Tibial nerve (tissue), 4 donors: ENCODE measurements around the gene SETD3. TPM values are rescaled to one million over a fixed set of nuclear protein-coding genes. Genes with fewer than 3 reads are reported as not detected.

Experiments used
- DNase-seq, 2 donors: peaks; one replicate each; pipeline ENCODE4 v3.0.0-alpha.2; 2019; ENCODE audit warnings: low spot score in 2 of 2
- H3K27ac ChIP-seq, 4 donors: fragments of 200-600 bp; sonication (generic) in 3 of 4; one replicate each; pipeline ENCODE4 v1.5.1; 2017 to 2019; ENCODE audit warnings: mild to moderate bottlenecking in 1 of 4
- H3K27me3 ChIP-seq, 2 donors: fragments of 200-600 bp; sonication (generic) in 1 of 2; one replicate each; pipeline versions ENCODE4 v1.5.1 to v1.6.0; 2017 to 2019
- H3K36me3 ChIP-seq, 3 donors: fragments of 200-600 bp; sonication (generic); one replicate each; pipeline ENCODE4 v1.5.1; 2018 to 2019
- H3K4me1 ChIP-seq, 4 donors: fragments of 200-600 bp; sonication (generic) in 3 of 4; one replicate each; pipeline ENCODE4 v1.5.1; 2017 to 2019
- H3K4me3 ChIP-seq, 4 donors: fragments of 200-600 bp; sonication (generic) in 3 of 4; one replicate each; pipeline ENCODE4 v1.5.1; 2017 to 2019; ENCODE audit warnings: mild to moderate bottlenecking in 1 of 4, moderate library complexity in 1 of 4
- H3K9me3 ChIP-seq, 4 donors: fragments of 200-600 bp; sonication (generic) in 3 of 4; one replicate each; pipeline ENCODE4 v1.5.1; 2017 to 2019
- CTCF ChIP-seq, 5 experiments: fragments of 200-600 bp in 3 of 5; fragments of 450-650 bp in 2 of 5; sonication (generic) in 3 of 5; IDR thresholded peaks; one replicate each; pipeline ENCODE4 v1.5.1; 2016 to 2019; ENCODE audit warnings: antibody characterized with exemption in 5 of 5, mild to moderate bottlenecking in 3 of 5, moderate library complexity in 2 of 5
- EP300 ChIP-seq, 2 donors: sonication (generic); formaldehyde crosslinking; IDR thresholded peaks; one replicate each; pipeline ENCODE4 v1.6.1; 2017; ENCODE audit warnings: antibody characterized with exemption in 2 of 2, mild to moderate bottlenecking in 1 of 2
- POLR2A ChIP-seq, 2 donors: fragments of 450-650 bp; IDR thresholded peaks; one replicate each; pipeline ENCODE4 v1.6.1; 2017; ENCODE audit warnings: antibody characterized with exemption in 2 of 2, mild to moderate bottlenecking in 2 of 2, moderate library complexity in 2 of 2
- WGBS, 2 donors: methylation state at CpG; one replicate each; pipeline ENCODE4 v1.1.5; 2018; 5-methylcytosine and 5-hydroxymethylcytosine counted together
- total RNA-seq, 4 donors: library from RNA; depleted of rRNA; stranded (reverse); fragments of >200 nt; gene quantifications; one replicate each; pipeline ENCODE4 v1.1.0, GENCODE V29; 2016

The SETD3 gene
- total RNA-seq, 4 donors from 2014 or later: 63.3 to 118 (median 80.6) TPM

DNA sequence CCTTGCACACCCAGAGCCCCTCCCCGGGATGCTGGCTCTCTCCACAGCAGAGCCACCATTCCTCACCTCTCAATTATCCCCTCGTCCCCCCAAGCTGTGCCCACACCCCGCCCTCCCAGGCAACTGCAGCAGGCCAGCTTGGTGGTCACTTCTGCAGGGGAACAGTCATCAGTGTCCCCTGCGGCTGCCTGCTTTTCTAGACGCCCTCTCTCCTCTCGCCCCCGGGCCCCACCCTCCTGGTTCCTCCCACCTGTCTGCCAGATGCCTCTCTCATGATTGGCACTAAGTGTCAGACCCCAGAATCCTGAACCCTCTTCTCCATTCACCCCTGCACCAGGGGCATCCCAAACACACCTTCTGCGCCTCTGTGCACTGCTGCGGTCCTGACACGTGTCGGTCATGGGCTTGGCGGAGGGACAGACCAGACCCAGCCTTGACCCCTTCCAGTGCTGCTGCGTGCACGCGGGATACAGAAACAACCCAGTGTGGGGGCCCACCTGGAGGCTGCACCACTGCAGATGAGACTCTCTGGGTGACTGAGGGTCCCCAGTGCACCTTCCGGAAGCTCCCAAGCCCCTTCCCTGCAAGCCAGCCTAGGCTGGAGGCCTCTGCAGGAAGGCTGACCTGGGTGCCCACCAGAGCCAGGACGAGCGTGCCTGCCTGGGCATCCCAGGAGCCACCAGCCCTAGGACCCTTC, 99.5 kb downstream of the SETD3 start:
- H3K27me3 ChIP-seq: peaks cover 0 to 24% of the 10 kb centered on the region in 2 donors
- WGBS, 2 donors: 68% methylated on average over 18 of the region's 18 CpGs

DNA sequence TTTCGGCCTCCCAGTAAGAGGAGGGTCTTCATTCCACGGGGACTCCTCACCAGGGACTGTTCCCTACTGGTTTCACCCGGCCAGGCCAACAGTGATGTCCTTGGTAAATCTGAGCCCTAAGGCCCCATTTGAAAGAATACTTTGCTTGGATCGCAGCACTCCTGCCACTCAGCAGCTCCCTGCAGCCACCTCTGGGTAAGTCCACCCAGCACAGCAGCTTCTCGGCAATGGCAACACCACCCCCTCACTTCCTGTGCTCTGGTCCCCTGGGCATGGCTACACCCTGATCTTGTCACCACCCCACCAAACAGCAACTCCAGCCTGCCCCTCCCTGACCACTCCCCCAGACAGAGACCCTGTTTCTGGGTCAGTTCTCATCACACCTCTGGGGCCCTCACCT, 100.3 kb downstream of the SETD3 start:
- no peak for TF ChIP-seq EP300 (IDR thresholded peaks at IDR 0.05)
- no peak for TF ChIP-seq CTCF (IDR thresholded peaks at IDR 0.05)
- TF ChIP-seq POLR2A (IDR thresholded peaks at IDR 0.05): no peak
- H3K27ac ChIP-seq: no peak overlapping the region
- H3K4me1 ChIP-seq: no peaks in the 10 kb centered on the region
- 45 to 47% methylated on average over 5 of the region's 5 CpGs for WGBS, 2 donors
- H3K4me3 ChIP-seq: no peak overlapping the region
- H3K27me3 ChIP-seq: peaks cover 0 to 19% of the 10 kb centered on the region in 2 donors
- peaks cover 0 to 10% (median 0%) of the 10 kb centered on the region in 4 donors for H3K9me3 ChIP-seq
- no peak for DNase-seq
- no peaks in the 10 kb centered on the region for H3K36me3 ChIP-seq

More for the DNA sequence above, 99.5 kb downstream of the SETD3 start:
- H3K4me1 ChIP-seq: no peaks in the 10 kb centered on the region
- TF ChIP-seq POLR2A (IDR thresholded peaks at IDR 0.05) (no peak), EP300 (IDR thresholded peaks at IDR 0.05) (no peak), CTCF (IDR thresholded peaks at IDR 0.05) (no peak)
- DNase-seq: no peak
- H3K27ac ChIP-seq: no peak overlapping the region
- H3K4me3 ChIP-seq: no peak overlapping the region
- peaks cover 0 to 11% (median 0%) of the 10 kb centered on the region in 4 donors for H3K9me3 ChIP-seq
- H3K36me3 ChIP-seq: no peaks in the 10 kb centered on the region

- WGBS, 2 donors: 52 to 53% methylated on average over 9 of the region's 9 CpGs
- Histone ChIP-seq H3K4me3 (no peak overlapping the region), H3K27ac (no peak overlapping the region), H3K27me3 (peaks cover 0 to 18% of the 10 kb centered on the region in 2 donors), H3K4me1 (no peaks in the 10 kb centered on the region), H3K9me3 (no peaks in the 10 kb centered on the region), H3K36me3 (no peaks in the 10 kb centered on the region)
- DNase-seq: no peak
- no peak for TF ChIP-seq EP300 (IDR thresholded peaks at IDR 0.05)
- TF ChIP-seq CTCF (IDR thresholded peaks at IDR 0.05): no peak
- TF ChIP-seq POLR2A (IDR thresholded peaks at IDR 0.05): no peak
Measured at GRCh38 chr14:99378782-99379214, 101.9 kb downstream of the SETD3 start.

DNA sequence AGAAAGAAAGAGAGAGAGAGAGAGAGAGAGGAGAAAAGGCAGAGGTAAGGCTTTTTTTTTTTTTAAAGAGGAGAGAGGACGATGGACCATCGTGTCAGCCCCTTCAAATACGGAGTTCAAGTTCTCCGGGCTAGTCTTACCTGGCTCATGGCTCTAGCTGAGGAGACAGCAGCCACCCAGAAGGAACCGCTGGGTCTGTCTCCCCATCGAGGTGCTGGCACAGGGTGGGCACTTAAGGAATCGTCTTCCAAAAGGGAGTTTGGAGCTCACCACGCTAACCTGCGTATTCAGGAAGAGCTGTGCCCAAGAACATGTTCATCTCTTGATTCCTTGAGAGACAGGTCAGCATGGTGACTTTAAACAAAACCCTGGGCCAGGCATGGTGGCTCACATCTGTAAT, 102.7 kb downstream of the SETD3 start:
- no peak for TF ChIP-seq POLR2A (IDR thresholded peaks at IDR 0.05)
- no peak for TF ChIP-seq CTCF (IDR thresholded peaks at IDR 0.05)
- TF ChIP-seq EP300 (IDR thresholded peaks at IDR 0.05): no peak
- no peaks in the 10 kb centered on the region for H3K36me3 ChIP-seq
- H3K27ac ChIP-seq: no peak overlapping the region
- H3K9me3 ChIP-seq: no peaks in the 10 kb centered on the region
- H3K27me3 ChIP-seq: peaks cover 0 to 9% of the 10 kb centered on the region in 2 donors
- no peak for DNase-seq
- WGBS, 2 donors: 82 to 85% methylated on average over 9 of the region's 9 CpGs
- H3K4me1 ChIP-seq: no peaks in the 10 kb centered on the region
- no peak overlapping the region for H3K4me3 ChIP-seq

DNA sequence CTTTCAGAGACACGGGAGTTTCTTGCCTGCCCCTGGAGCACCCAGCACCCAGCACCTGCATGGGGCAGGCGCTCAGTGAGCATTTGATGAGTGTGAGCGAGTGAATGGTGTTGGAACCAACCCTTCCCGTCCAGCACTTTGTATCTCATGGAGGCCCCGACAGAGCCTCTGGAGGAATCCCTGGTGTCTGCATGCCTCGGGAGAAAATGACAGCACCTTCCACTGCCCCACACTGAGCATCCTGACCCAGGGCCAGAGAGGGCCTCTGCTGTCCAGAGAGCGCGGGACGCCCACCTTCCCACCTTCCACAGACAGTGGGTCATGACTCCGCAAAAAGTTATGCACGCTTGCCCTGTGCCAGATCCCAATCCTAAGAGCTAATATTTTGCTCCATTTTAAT, 105.7 kb downstream of the SETD3 start:
- no peak for TF ChIP-seq EP300 (IDR thresholded peaks at IDR 0.05)
- no peak for TF ChIP-seq POLR2A (IDR thresholded peaks at IDR 0.05)
- no peak for TF ChIP-seq CTCF (IDR thresholded peaks at IDR 0.05)
- Histone ChIP-seq H3K27ac (no peak overlapping the region), H3K4me1 (no peaks in the 10 kb centered on the region), H3K27me3 (no peaks in the 10 kb centered on the region), H3K9me3 (no peaks in the 10 kb centered on the region), H3K36me3 (no peaks in the 10 kb centered on the region), H3K4me3 (no peak overlapping the region)
- WGBS, 2 donors: 79 to 82% methylated on average over 11 of the region's 11 CpGs
- no peak for DNase-seq
